Hepatocyte (in vitro differentiated cells): Measurements from ENCODE around the gene VSTM2L.

ENCODE experiments used
- EZH2 ChIP-seq: fragments of 200-600 bp; sonication (generic); IDR thresholded peaks from 2 replicates; pipeline ENCODE4 v1.6.1; 2016; ENCODE audit warnings: antibody characterized with exemption, mild to moderate bottlenecking, borderline replicate concordance
- EZH2phosphoT487 ChIP-seq: fragments of 200-600 bp; sonication (generic); IDR thresholded peaks from one replicate; pipeline ENCODE4 v1.6.1; 2018; ENCODE audit warnings: antibody characterized with exemption, mild to moderate bottlenecking, low read depth, moderate library complexity; ENCODE audit not compliant: unreplicated experiment, severe bottlenecking
- TF ChIP-seq, protein P1 (sequence below): fragments of 200-600 bp; sonication (generic); IDR thresholded peaks from 2 replicates; pipeline ENCODE4 v1.5.1; 2016; ENCODE audit warnings: antibody characterized with exemption, mild to moderate bottlenecking; ENCODE audit not compliant: poor library complexity

DNA sequence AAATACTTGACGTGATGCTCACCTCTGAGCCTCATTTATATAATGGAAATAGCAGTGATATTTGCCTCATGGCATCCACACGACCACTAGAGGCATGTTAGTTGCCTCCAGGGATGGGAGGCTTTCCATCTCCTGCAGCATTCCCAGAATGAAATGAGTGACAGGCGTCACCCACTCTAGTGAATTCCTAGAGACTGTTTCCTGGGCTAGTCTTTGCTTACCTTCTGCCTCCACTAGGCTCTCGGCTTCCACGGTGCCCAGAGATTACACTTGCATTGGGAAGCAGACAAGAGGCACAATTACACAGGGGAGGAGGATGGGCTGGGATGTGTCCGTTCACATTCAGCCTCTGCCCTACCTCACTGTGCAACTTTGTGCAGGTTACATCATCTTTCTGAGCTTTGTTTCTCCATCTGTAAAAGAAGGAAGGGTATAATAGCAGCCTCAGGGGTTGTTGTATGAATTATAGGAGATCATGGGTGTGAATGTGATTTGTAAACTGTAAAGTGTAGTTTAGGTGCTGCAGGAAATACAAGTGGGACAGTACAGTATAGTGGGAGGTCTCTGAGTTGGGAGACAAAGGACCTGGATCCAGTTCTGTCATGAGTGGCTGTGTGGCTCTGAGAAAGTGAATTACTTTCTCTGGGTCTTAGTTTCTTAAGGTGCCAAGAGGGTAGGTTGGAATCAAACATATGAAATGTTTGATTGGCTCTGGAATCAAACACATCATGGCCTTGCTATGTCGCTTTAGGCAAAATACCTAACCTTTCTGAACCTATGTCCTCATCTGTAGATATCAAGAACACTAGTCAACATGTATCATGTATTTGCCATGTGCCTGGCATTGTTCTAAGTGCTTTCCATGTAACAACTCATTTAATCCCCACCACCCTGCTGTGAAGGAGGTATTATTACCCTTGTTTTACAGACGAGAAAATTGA lies 3.6 kb upstream of the VSTM2L start:
- TF ChIP-seq, protein P1, sequence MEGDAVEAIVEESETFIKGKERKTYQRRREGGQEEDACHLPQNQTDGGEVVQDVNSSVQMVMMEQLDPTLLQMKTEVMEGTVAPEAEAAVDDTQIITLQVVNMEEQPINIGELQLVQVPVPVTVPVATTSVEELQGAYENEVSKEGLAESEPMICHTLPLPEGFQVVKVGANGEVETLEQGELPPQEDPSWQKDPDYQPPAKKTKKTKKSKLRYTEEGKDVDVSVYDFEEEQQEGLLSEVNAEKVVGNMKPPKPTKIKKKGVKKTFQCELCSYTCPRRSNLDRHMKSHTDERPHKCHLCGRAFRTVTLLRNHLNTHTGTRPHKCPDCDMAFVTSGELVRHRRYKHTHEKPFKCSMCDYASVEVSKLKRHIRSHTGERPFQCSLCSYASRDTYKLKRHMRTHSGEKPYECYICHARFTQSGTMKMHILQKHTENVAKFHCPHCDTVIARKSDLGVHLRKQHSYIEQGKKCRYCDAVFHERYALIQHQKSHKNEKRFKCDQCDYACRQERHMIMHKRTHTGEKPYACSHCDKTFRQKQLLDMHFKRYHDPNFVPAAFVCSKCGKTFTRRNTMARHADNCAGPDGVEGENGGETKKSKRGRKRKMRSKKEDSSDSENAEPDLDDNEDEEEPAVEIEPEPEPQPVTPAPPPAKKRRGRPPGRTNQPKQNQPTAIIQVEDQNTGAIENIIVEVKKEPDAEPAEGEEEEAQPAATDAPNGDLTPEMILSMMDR: no peak
- no peak for TF ChIP-seq EZH2
- TF ChIP-seq EZH2phosphoT487: no peak
